T-cell (primary cell): ENCODE data around the gene KCNK13. TPM values are rescaled to one million over a fixed set of nuclear protein-coding genes. Genes with fewer than 3 reads are reported as not detected.

Source experiments
- ATAC-seq, 4 experiments: fragments of 200-7000 bp in 3 of 4; fragments of 150-1000 bp in 1 of 4; cut with Tn5 transposase; replicated peaks in 1 of 4; 1 replicate in 3 of 4; 2 replicates in 1 of 4; pipeline ENCODE4 v1.10.0; 2021; ENCODE audit warnings: moderate library complexity in 3 of 4, mild to moderate bottlenecking in 2 of 4, moderate number of reproducible peaks in 1 of 4
- CTCF ChIA-PET, 2 donors: fragments of 300-600 bp; sonication (Branson Sonifier 250); formaldehyde crosslinking; loops; one replicate each; lab custom pipeline; 2022; ENCODE audit warnings: antibody characterized with exemption in 2 of 2; lab: Charles Lee
- POLR2A ChIA-PET, 2 donors: fragments of 300-600 bp; sonication (Branson Sonifier 250); formaldehyde crosslinking; loops; one replicate each; lab custom pipeline; 2022; ENCODE audit warnings: antibody characterized with exemption in 2 of 2; lab: Charles Lee
- DNase-seq, 35 experiments: peaks; one replicate each; pipeline versions ENCODE4 v3.0.0 to v3.0.0-alpha.2; 2013 to 2023
- H3K27ac ChIP-seq: one replicate; pipeline ENCODE4 v1.5.1; 2013; ENCODE audit warnings: low read length
- H3K27me3 ChIP-seq, 2 experiments: replicated peaks in 1 of 2; 1 replicate in 1 of 2; 2 replicates in 1 of 2; pipeline versions ENCODE4 v1.6.1 to v1.7.0; 2013; ENCODE audit warnings: low read length in 1 of 2, mixed read lengths in 1 of 2; ENCODE audit not compliant: control insufficient read depth in 2 of 2, insufficient read depth in 2 of 2; ENCODE audit errors: extremely low read depth in 1 of 2
- H3K36me3 ChIP-seq, 2 donors: 1 replicate in 1 of 2; 2 replicates in 1 of 2; pipeline versions ENCODE4 v1.6.1 to v1.7.0; 2013; ENCODE audit warnings: low read length in 1 of 2; ENCODE audit not compliant: control insufficient read depth in 2 of 2, insufficient read depth in 1 of 2; ENCODE audit errors: extremely low read depth in 1 of 2
- H3K4me1 ChIP-seq, 2 experiments: 1 replicate in 1 of 2; 2 replicates in 1 of 2; pipeline versions ENCODE4 v1.6.1 to v1.7.0; 2013; ENCODE audit warnings: low read length in 2 of 2, mixed read lengths in 1 of 2; ENCODE audit not compliant: insufficient read depth in 2 of 2, control insufficient read depth in 1 of 2; ENCODE audit errors: extremely low read depth in 1 of 2
- H3K4me3 ChIP-seq, 2 donors: 1 replicate in 1 of 2; 2 replicates in 1 of 2; pipeline versions ENCODE4 v1.5.1 to v1.7.0; 2013; ENCODE audit warnings: mild to moderate bottlenecking in 2 of 2, low read length in 1 of 2, moderate library complexity in 1 of 2; ENCODE audit not compliant: control insufficient read depth in 1 of 2; ENCODE audit errors: extremely low read depth in 1 of 2
- H3K9me3 ChIP-seq: 2 replicates; pipeline ENCODE4 v1.7.0; 2013
- H3K27ac Mint-ChIP-seq, 2 donors: one replicate each; pipeline ENCODE4 v1.8.0; 2020 to 2021; ENCODE audit warnings: mild to moderate bottlenecking in 2 of 2, mixed read lengths in 2 of 2
- H3K27me3 Mint-ChIP-seq, 2 donors: one replicate each; pipeline ENCODE4 v1.8.0; 2021 to 2022; ENCODE audit warnings: mixed read lengths in 2 of 2
- H3K36me3 Mint-ChIP-seq: one replicate; pipeline ENCODE4 v1.8.0; 2021; ENCODE audit warnings: mixed read lengths
- H3K4me1 Mint-ChIP-seq, 3 donors: one replicate each; pipeline ENCODE4 v1.8.0; 2020 to 2022; ENCODE audit warnings: mixed read lengths in 3 of 3, mild to moderate bottlenecking in 1 of 3
- H3K4me3 Mint-ChIP-seq, 3 donors: one replicate each; pipeline ENCODE4 v1.8.0; 2020 to 2022; ENCODE audit warnings: mild to moderate bottlenecking in 3 of 3, mixed read lengths in 3 of 3, moderate library complexity in 3 of 3
- H3K9me3 Mint-ChIP-seq, 3 donors: one replicate each; pipeline ENCODE4 v1.8.0; 2020 to 2022; ENCODE audit warnings: mixed read lengths in 3 of 3
- WGBS: methylation state at CpG from one replicate; pipeline ENCODE4 v1.1.5; 2013; ENCODE audit warnings: missing lambda C conversion rate; ENCODE audit not compliant: insufficient coverage; 5-methylcytosine and 5-hydroxymethylcytosine counted together
- total RNA-seq, 35 experiments: library from RNA in 6 of 35; stranded (reverse) in 6 of 35; fragments of 120-200 nt in 1 of 35; gene quantifications; one replicate each; pipeline versions ENCODE4 v1.2.1 to v1.2.4 and lab custom pipeline; 2013 to 2026

The KCNK13 gene
- total RNA-seq, 5 donors from 2014 or later (not counting 1 experiment from before 2014, with no cell fraction given): not detected

GRCh38 chr14:90168425-90169105 is 106.8 kb downstream of the KCNK13 start:
- Histone ChIP-seq H3K9me3 (no peaks in the 10 kb centered on the region), H3K4me1 (no peaks in the 10 kb centered on the region), H3K27me3 (peaks cover 0 to 12% of the 10 kb centered on the region in 2 experiments), H3K36me3 (no peaks in the 10 kb centered on the region), H3K4me3 (no peak overlapping the region), H3K27ac (no peak overlapping the region)
- DNase-seq: no peak
- no peaks in the 10 kb centered on the region for H3K4me1 Mint-ChIP-seq
- H3K36me3 Mint-ChIP-seq: no peaks in the 10 kb centered on the region
- CTCF ChIA-PET: no interaction called here
- POLR2A ChIA-PET: no interaction called here
- no CpG with 5 or more reads among the region's 4 CpGs for WGBS
- peaks cover 18 to 30% of the 10 kb centered on the region in 2 donors for H3K27me3 Mint-ChIP-seq
- no peak for ATAC-seq
- peaks cover 0 to 3% (median 0%) of the 10 kb centered on the region in 3 donors for H3K9me3 Mint-ChIP-seq
- no peak overlapping the region for H3K27ac Mint-ChIP-seq
- H3K4me3 Mint-ChIP-seq: no peak overlapping the region

DNA sequence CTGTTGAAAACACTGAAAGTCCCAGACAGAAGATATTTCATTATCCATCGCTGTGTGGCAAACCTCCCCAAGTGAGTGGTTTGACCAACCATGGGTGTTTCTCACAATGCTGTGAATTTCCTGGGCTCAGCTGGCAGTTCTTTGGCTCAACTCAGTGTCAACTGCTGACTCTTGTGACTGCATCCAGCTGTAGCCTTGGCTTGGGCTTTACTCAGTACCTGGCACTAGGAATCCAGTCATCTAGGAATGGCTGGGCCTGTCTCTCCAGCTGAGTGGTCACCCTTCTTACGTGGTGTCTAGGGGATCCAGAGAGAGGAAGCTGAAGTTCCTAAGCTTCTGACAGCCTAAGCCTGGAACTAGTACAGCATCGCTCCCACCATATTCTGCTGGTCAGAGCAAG is 113.8 kb downstream of the KCNK13 start:
- no peak overlapping the region for H3K4me3 Mint-ChIP-seq
- Histone ChIP-seq H3K27ac (no peak overlapping the region), H3K36me3 (no peaks in the 10 kb centered on the region), H3K4me1 (no peaks in the 10 kb centered on the region), H3K4me3 (no peak overlapping the region), H3K9me3 (no peaks in the 10 kb centered on the region), H3K27me3 (peaks cover 0 to 6% of the 10 kb centered on the region in 2 experiments)
- DNase-seq (no peak), ATAC-seq (no peak)
- ChIA-PET POLR2A (interaction anchor here (0.5 to 0.6 kb wide), 2 partner anchors 41 to 1429 kb away, joined by 3 read pairs; no protein-coding TSS in a partner anchor), CTCF (no interaction called here)
- peaks cover 0 to 5% (median 4%) of the 10 kb centered on the region in 3 donors for H3K9me3 Mint-ChIP-seq
- H3K27me3 Mint-ChIP-seq: peaks cover 13 to 21% of the 10 kb centered on the region in 2 donors
- WGBS: 100% methylated on average over 1 of the region's 3 CpGs
- H3K4me1 Mint-ChIP-seq: no peaks in the 10 kb centered on the region
- H3K27ac Mint-ChIP-seq: no peak overlapping the region
- H3K36me3 Mint-ChIP-seq: no peaks in the 10 kb centered on the region

- no peak overlapping the region for H3K27ac Mint-ChIP-seq
- H3K4me3 ChIP-seq: no peak overlapping the region
- CTCF ChIA-PET: no interaction called here
- POLR2A ChIA-PET: no interaction called here
- DNase-seq (no peak), ATAC-seq (no peak)
- WGBS: 100% methylated on average over 1 of the region's 3 CpGs
- no peaks in the 10 kb centered on the region for H3K9me3 ChIP-seq
- H3K9me3 Mint-ChIP-seq: peaks cover 0 to 5% (median 4%) of the 10 kb centered on the region in 3 donors
- peaks cover 9 to 12% of the 10 kb centered on the region in 2 donors for H3K27me3 Mint-ChIP-seq
- H3K4me1 Mint-ChIP-seq: no peaks in the 10 kb centered on the region
- peaks cover 0 to 3% of the 10 kb centered on the region in 2 experiments for H3K27me3 ChIP-seq
- no peak overlapping the region for H3K27ac ChIP-seq
- no peak overlapping the region for H3K4me3 Mint-ChIP-seq
- no peaks in the 10 kb centered on the region for H3K4me1 ChIP-seq
- no peaks in the 10 kb centered on the region for H3K36me3 Mint-ChIP-seq
- no peaks in the 10 kb centered on the region for H3K36me3 ChIP-seq
Measured at GRCh38 chr14:90177539-90178189, 115.9 kb downstream of the KCNK13 start.

DNA sequence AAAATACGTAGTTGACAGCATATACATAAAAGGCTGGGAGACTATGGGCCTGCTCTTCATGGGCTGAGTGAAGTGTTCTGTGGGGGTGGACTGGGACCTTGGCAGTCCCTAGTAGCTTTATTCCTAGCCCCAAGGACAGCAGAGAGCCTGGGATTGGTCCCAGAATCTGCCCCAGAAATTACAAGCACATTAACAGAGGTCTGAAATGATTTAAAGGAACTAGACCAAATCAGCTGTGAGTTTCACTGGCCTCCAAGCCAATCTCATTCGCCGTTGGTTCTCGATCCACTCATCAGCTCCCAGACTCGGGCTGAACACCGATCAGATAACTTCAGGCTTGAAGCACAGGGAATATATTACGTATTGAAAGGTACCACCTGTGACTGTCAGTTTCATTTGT is 117.6 kb downstream of the KCNK13 start:
- Histone ChIP-seq H3K27me3 (peaks cover 0 to 6% of the 10 kb centered on the region in 2 experiments), H3K4me1 (no peaks in the 10 kb centered on the region), H3K27ac (no peak overlapping the region), H3K4me3 (no peak overlapping the region), H3K36me3 (no peaks in the 10 kb centered on the region), H3K9me3 (no peaks in the 10 kb centered on the region)
- Mint-ChIP-seq H3K27ac (no peak overlapping the region), H3K4me3 (no peak overlapping the region), H3K27me3 (peaks cover 11 to 15% of the 10 kb centered on the region in 2 donors), H3K36me3 (no peaks in the 10 kb centered on the region), H3K4me1 (no peaks in the 10 kb centered on the region), H3K9me3 (peaks cover 0 to 4% (median 0%) of the 10 kb centered on the region in 3 donors)
- no CpG with 5 or more reads among the region's 7 CpGs for WGBS
- no peak for DNase-seq
- no peak for ATAC-seq
- CTCF ChIA-PET: interaction anchor here in 1 of 2 donors (0.6 kb wide), 1 partner anchor 1038 kb away, joined by 7 read pairs; no protein-coding TSS in a partner anchor
- POLR2A ChIA-PET: no interaction called here

GRCh38 chr14:90179809-90180779 is 118.3 kb downstream of the KCNK13 start:
- ChIA-PET CTCF (interaction anchor here in 1 of 2 donors (0.6 kb wide), 1 partner anchor 1039 kb away, joined by 7 read pairs; no protein-coding TSS in a partner anchor), POLR2A (interaction anchor here in 1 of 2 donors (0.6 kb wide), 1 partner anchor 38 kb away, joined by 7 read pairs; no protein-coding TSS in a partner anchor)
- H3K4me1 ChIP-seq: no peaks in the 10 kb centered on the region
- Mint-ChIP-seq H3K4me1 (no peaks in the 10 kb centered on the region), H3K9me3 (peaks cover 0 to 4% (median 0%) of the 10 kb centered on the region in 3 donors), H3K27ac (no peak overlapping the region), H3K27me3 (peaks cover 11 to 14% of the 10 kb centered on the region in 2 donors), H3K4me3 (no peak overlapping the region), H3K36me3 (no peaks in the 10 kb centered on the region)
- WGBS: no CpG with 5 or more reads among the region's 4 CpGs
- DNase-seq: no peak
- ATAC-seq: no peak
- H3K9me3 ChIP-seq: no peaks in the 10 kb centered on the region
- H3K27me3 ChIP-seq: peaks cover 0 to 4% of the 10 kb centered on the region in 2 experiments
- H3K27ac ChIP-seq: no peak overlapping the region
- no peak overlapping the region for H3K4me3 ChIP-seq
- no peaks in the 10 kb centered on the region for H3K36me3 ChIP-seq

- H3K4me1 Mint-ChIP-seq: no peaks in the 10 kb centered on the region
- H3K36me3 ChIP-seq: no peaks in the 10 kb centered on the region
- no peak overlapping the region for H3K27ac Mint-ChIP-seq
- H3K36me3 Mint-ChIP-seq: no peaks in the 10 kb centered on the region
- H3K4me1 ChIP-seq: no peaks in the 10 kb centered on the region
- ATAC-seq (no peak), DNase-seq (no peak)
- peaks cover 11% of the 10 kb centered on the region in 2 donors for H3K27me3 Mint-ChIP-seq
- ChIA-PET CTCF (no interaction called here), POLR2A (no interaction called here)
- no peak overlapping the region for H3K4me3 Mint-ChIP-seq
- H3K9me3 Mint-ChIP-seq: peaks cover 3 to 5% (median 4%) of the 10 kb centered on the region in 3 donors
- no peaks in the 10 kb centered on the region for H3K9me3 ChIP-seq
- H3K4me3 ChIP-seq: no peak overlapping the region
- no peak overlapping the region for H3K27ac ChIP-seq
- peaks cover 0 to 4% of the 10 kb centered on the region in 2 experiments for H3K27me3 ChIP-seq
- 92% methylated on average over 13 of the region's 14 CpGs for WGBS
Measured at GRCh38 chr14:90184094-90184493, 122.3 kb downstream of the KCNK13 start.
